Neural cell (in vitro differentiated cells): Measurements from ENCODE around the gene DDX54.
"Not testable (repeated sequence)": the region's sequence is repeated elsewhere in the genome, so short reads cannot be mapped to it uniquely, and the experiment has no call there.

ENCODE experiments used
- EP300 ChIP-seq: fragments of 450-650 bp; conservative IDR thresholded peaks from 2 replicates; pipeline ENCODE4 v1.6.1; 2014; ENCODE audit warnings: antibody characterized with exemption, mild to moderate bottlenecking, moderate library complexity; ENCODE audit not compliant: poor library complexity, severe bottlenecking
- EZH2 ChIP-seq: fragments of 200-600, 300-800 bp; shearing (Covaris generic), sonication (generic); IDR thresholded peaks from 2 replicates; pipeline ENCODE4 v1.6.1; 2014; ENCODE audit warnings: antibody characterized with exemption, low read length, borderline replicate concordance, mild to moderate bottlenecking; ENCODE audit not compliant: insufficient read depth, poor library complexity, severe bottlenecking
- POLR2AphosphoS5 ChIP-seq: IDR thresholded peaks from 2 replicates; pipeline ENCODE4 v1.6.1; 2012
- RAD21 ChIP-seq: fragments of 450-650 bp; conservative IDR thresholded peaks from 2 replicates; pipeline ENCODE4 v1.6.1; 2014; ENCODE audit warnings: antibody characterized with exemption, mild to moderate bottlenecking, moderate library complexity
- SMC3 ChIP-seq: fragments of 450-650 bp; conservative IDR thresholded peaks from 2 replicates; pipeline ENCODE4 v1.6.1; 2014; ENCODE audit warnings: antibody characterized with exemption, mild to moderate bottlenecking, moderate library complexity; ENCODE audit not compliant: poor library complexity
- TAF1 ChIP-seq: IDR thresholded peaks from 2 replicates; pipeline ENCODE4 v1.6.1; 2012; ENCODE audit warnings: low read depth
- TF ChIP-seq, protein P1 (sequence below): fragments of 450-650 bp; IDR thresholded peaks from 2 replicates; pipeline ENCODE4 v1.5.1; 2014; ENCODE audit warnings: antibody characterized with exemption, mild to moderate bottlenecking, moderate library complexity; ENCODE audit not compliant: poor library complexity, severe bottlenecking
- TF ChIP-seq, protein P2 (sequence below): IDR thresholded peaks from 2 replicates; pipeline ENCODE4 v1.6.1; 2012; ENCODE audit warnings: borderline replicate concordance

DNA sequence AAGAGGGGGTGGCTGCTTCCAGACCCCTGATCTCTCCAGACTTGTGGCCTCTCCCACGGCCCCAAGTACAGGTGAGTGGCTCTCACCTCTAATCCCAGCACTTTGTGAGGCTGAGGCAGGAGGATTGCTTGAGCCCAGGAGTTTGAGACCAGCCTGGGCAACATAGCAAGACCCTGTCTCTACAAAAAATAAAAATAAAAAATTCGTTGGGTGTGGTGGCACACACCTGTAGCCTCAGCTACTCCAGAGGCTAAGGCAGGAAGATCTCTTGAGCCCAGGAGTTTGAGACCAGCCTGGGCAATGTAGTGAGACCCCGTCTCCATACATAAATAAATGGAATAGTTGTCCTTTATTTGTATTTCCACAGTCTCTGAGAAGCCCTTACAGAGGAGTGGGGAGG is 43.6 kb downstream of the DDX54 start:
- TF ChIP-seq, protein P1, sequence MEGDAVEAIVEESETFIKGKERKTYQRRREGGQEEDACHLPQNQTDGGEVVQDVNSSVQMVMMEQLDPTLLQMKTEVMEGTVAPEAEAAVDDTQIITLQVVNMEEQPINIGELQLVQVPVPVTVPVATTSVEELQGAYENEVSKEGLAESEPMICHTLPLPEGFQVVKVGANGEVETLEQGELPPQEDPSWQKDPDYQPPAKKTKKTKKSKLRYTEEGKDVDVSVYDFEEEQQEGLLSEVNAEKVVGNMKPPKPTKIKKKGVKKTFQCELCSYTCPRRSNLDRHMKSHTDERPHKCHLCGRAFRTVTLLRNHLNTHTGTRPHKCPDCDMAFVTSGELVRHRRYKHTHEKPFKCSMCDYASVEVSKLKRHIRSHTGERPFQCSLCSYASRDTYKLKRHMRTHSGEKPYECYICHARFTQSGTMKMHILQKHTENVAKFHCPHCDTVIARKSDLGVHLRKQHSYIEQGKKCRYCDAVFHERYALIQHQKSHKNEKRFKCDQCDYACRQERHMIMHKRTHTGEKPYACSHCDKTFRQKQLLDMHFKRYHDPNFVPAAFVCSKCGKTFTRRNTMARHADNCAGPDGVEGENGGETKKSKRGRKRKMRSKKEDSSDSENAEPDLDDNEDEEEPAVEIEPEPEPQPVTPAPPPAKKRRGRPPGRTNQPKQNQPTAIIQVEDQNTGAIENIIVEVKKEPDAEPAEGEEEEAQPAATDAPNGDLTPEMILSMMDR: not testable (repeated sequence)
- TF ChIP-seq, protein P2, sequence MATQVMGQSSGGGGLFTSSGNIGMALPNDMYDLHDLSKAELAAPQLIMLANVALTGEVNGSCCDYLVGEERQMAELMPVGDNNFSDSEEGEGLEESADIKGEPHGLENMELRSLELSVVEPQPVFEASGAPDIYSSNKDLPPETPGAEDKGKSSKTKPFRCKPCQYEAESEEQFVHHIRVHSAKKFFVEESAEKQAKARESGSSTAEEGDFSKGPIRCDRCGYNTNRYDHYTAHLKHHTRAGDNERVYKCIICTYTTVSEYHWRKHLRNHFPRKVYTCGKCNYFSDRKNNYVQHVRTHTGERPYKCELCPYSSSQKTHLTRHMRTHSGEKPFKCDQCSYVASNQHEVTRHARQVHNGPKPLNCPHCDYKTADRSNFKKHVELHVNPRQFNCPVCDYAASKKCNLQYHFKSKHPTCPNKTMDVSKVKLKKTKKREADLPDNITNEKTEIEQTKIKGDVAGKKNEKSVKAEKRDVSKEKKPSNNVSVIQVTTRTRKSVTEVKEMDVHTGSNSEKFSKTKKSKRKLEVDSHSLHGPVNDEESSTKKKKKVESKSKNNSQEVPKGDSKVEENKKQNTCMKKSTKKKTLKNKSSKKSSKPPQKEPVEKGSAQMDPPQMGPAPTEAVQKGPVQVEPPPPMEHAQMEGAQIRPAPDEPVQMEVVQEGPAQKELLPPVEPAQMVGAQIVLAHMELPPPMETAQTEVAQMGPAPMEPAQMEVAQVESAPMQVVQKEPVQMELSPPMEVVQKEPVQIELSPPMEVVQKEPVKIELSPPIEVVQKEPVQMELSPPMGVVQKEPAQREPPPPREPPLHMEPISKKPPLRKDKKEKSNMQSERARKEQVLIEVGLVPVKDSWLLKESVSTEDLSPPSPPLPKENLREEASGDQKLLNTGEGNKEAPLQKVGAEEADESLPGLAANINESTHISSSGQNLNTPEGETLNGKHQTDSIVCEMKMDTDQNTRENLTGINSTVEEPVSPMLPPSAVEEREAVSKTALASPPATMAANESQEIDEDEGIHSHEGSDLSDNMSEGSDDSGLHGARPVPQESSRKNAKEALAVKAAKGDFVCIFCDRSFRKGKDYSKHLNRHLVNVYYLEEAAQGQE: not testable (repeated sequence)
- not testable (repeated sequence) for TF ChIP-seq EP300, EZH2, RAD21, SMC3, TAF1, POLR2AphosphoS5
